MM.1S (cell line): Measurements from ENCODE around the gene TPK1.

Source experiments
- CTCF ChIP-seq: fragments of 300-600 bp; sonication (generic); IDR thresholded peaks from 2 replicates; pipeline ENCODE4 v1.5.1; 2016; ENCODE audit warnings: antibody characterized with exemption, low read length, mixed read lengths
- EZH2phosphoT487 ChIP-seq: fragments of 300-600 bp; sonication (generic); IDR thresholded peaks from 2 replicates; pipeline ENCODE4 v1.6.1; 2018; ENCODE audit warnings: antibody characterized with exemption, low read length

- TF ChIP-seq CTCF: no peak
- TF ChIP-seq EZH2phosphoT487: no peak
Observed at GRCh38 chr7:144869082-144869481, 33.2 kb upstream of the TPK1 start.
